Pancreas (tissue), 10 donors: ENCODE measurements around the gene NDUFAF3. TPM values are rescaled to one million over a fixed set of nuclear protein-coding genes. Genes with fewer than 3 reads are reported as not detected.
"Not testable (repeated sequence)": the region's sequence is repeated elsewhere in the genome, so short reads cannot be mapped to it uniquely, and the experiment has no call there.

Experiments used
- ATAC-seq, 4 donors: fragments of 200-7000 bp; cut with Tn5 transposase; one replicate each; pipeline versions ENCODE4 v1.8.0 to v1.9.1; 2020; ENCODE audit warnings: mild to moderate bottlenecking in 4 of 4, moderate library complexity in 4 of 4
- DNase-seq, 6 donors: peaks; one replicate each; pipeline ENCODE4 v3.0.0-alpha.2; 2020
- FAIRE-seq: peaks from 2 replicates; lab custom pipeline; 2012; peaks lifted over from hg19 to GRCh38; lab: Jason Lieb, UNC
- H3K27ac ChIP-seq, 4 donors: fragments of 200-600 bp; sonication (generic); 1 replicate in 3 of 4; 2 replicates in 1 of 4; pipeline versions ENCODE4 v1.5.0 to v1.8.0; 2020
- H3K27me3 ChIP-seq, 4 donors: fragments of 200-600 bp; one replicate each; pipeline ENCODE4 v1.8.0; 2021
- H3K36me3 ChIP-seq, 3 donors: fragments of 200-600 bp; sonication (generic) in 1 of 3; one replicate each; pipeline versions ENCODE4 v1.5.0 to v1.8.0; 2020 to 2021
- H3K4me1 ChIP-seq, 3 donors: fragments of 200-600 bp; one replicate each; pipeline ENCODE4 v1.8.0; 2021
- H3K4me3 ChIP-seq, 4 donors: fragments of 200-600 bp; sonication (generic) in 2 of 4; one replicate each; pipeline versions ENCODE4 v1.5.0 to v1.8.0; 2020 to 2021
- H3K9me3 ChIP-seq, 4 donors: fragments of 200-600 bp; one replicate each; pipeline ENCODE4 v1.8.0; 2021
- WGBS, 2 donors: extraction: QIAGEN DNeasy Blood & Tissue Kit; methylation state at CpG; one replicate each; pipeline ENCODE4 v1.1.7; 2013; 5-methylcytosine and 5-hydroxymethylcytosine counted together
- intact Hi-C, 3 donors: fragments of 100-400 bp; cut with DNase I; formaldehyde crosslinking; loops; one replicate each; pipeline versions ENCODE4 v1.11.1 to v1.14.2; 2022
- polyA plus RNA-seq, 2 donors: library from polyadenylated mRNA; stranded (reverse); fragments of 200-250 nt; gene quantifications; one replicate each; pipeline ENCODE4 v1.2.3, GENCODE V29; 2013
- total RNA-seq, 6 donors: library from RNA; stranded (reverse); fragmentation: NEBNext Ultra II Directional in 4 of 6; extraction: Animal tissue kit (Norgen Biotek cat#: 25700) in 4 of 6; gene quantifications; one replicate each; pipeline versions ENCODE4 v1.2.1 to v1.2.4, GENCODE V29; 2021 to 2023
- TF ChIP-seq, protein P1 (sequence below), 4 donors: fragments of 200-600 bp; sonication (generic) in 3 of 4; IDR thresholded peaks; one replicate each; pipeline versions ENCODE4 v1.5.0 to v1.8.0; 2021; ENCODE audit warnings: antibody characterized with exemption in 4 of 4
- donor health status: healthy with polysubstance abuse.
- donor health status: DM: no; HTN: no; CAD: no; lungs with moderate emphysema.
- donor health status: DM: no; HTN: no; CAD: no.
- donor health status: control.
- donor health status: control.
- donor health status: Bipolar disorder and iron deficiency.
- donor health status: DM: yes; HTN: yes; CAD: no.
- donor health status: DM: no; HTN: no; CAD: no.
- donor health status: DM: no; HTN: no; CAD: no.
- donor health status: DM: yes; HTN: yes; CAD: no.

The NDUFAF3 gene
- total and polyA plus RNA-seq, 8 donors, result 20.9 to 72.1 (median 33.4) TPM

DNA sequence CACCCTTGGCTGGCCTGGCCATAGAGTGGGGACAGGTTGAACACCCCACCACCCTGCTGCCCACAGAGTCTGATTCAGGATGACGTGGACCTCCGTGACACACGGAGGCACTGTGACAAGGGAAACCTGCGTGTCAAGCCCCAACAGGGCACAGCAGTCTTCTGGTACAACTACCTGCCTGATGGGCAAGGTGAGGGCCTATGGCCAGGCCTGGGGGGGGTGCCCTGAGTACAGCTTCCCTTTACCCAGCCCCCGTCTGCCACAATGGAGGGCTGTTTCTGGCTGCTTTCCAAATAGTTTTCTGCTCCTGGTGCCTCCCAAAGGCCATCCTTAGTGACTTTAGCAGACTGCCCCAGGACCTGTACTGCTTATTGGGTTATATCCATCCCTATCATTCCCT, 15.9 kb upstream of the NDUFAF3 start:
- Histone ChIP-seq H3K36me3 (no peaks in the 10 kb centered on the region), H3K4me3 (peak overlapping the region in 1 of 4 donors; percentile 57), H3K9me3 (no peaks in the 10 kb centered on the region), H3K27ac (peak overlapping the region; percentile 82 to 96 (median 88)), H3K27me3 (no peaks in the 10 kb centered on the region), H3K4me1 (peaks cover 0 to 12% (median 0%) of the 10 kb centered on the region in 3 donors)
- ATAC-seq (no peak), FAIRE-seq (no peak), DNase-seq (peak in 1 of 6 donors; percentile 56)
- 94 to 95% methylated on average over 5 of the region's 5 CpGs for WGBS, 2 donors
- TF ChIP-seq, protein P1, sequence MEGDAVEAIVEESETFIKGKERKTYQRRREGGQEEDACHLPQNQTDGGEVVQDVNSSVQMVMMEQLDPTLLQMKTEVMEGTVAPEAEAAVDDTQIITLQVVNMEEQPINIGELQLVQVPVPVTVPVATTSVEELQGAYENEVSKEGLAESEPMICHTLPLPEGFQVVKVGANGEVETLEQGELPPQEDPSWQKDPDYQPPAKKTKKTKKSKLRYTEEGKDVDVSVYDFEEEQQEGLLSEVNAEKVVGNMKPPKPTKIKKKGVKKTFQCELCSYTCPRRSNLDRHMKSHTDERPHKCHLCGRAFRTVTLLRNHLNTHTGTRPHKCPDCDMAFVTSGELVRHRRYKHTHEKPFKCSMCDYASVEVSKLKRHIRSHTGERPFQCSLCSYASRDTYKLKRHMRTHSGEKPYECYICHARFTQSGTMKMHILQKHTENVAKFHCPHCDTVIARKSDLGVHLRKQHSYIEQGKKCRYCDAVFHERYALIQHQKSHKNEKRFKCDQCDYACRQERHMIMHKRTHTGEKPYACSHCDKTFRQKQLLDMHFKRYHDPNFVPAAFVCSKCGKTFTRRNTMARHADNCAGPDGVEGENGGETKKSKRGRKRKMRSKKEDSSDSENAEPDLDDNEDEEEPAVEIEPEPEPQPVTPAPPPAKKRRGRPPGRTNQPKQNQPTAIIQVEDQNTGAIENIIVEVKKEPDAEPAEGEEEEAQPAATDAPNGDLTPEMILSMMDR (IDR thresholded peaks at IDR 0.05), result no peak
- intact Hi-C loops, result no loop called here

DNA sequence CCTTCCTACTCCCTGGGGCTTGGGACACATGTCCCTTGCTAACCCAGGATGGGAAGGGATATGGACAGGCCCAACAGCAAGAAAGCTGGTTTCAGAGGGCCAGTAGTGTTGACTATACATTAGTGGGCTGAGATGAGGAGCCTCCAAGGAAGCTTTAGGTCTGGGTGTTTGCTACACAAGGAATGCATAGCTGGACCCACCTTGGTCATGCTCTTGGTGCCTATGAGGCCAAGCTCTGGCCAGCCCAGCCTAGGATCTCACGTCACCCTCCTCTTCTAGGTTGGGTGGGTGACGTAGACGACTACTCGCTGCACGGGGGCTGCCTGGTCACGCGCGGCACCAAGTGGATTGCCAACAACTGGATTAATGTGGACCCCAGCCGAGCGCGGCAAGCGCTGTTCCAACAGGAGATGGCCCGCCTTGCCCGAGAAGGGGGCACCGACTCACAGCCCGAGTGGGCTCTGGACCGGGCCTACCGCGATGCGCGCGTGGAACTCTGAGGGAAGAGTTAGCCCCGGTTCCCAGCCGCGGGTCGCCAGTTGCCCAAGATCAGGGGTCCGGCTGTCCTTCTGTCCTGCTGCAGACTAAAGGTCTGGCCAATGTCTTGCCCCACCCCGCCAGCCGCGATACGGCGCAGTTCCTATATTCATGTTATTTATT, 15.4 kb upstream of the NDUFAF3 start:
- Histone ChIP-seq H3K36me3 (no peaks in the 10 kb centered on the region), H3K27me3 (no peaks in the 10 kb centered on the region), H3K9me3 (no peaks in the 10 kb centered on the region), H3K4me3 (peak overlapping the region; percentile 57 to 75 (median 60)), H3K27ac (peak overlapping the region; percentile 82 to 96 (median 88)), H3K4me1 (peaks cover 0 to 12% (median under 1%) of the 10 kb centered on the region in 3 donors)
- DNase-seq (peak in 4 of 6 donors; percentile 53 to 72 (median 62)), FAIRE-seq (no peak), ATAC-seq (peak; percentile 8 to 24 (median 12))
- 1 to 2% methylated on average over 27 to 32 of the region's 32 CpGs for WGBS, 2 donors
- intact Hi-C loops, result no loop called here
- TF ChIP-seq, protein P1 (IDR thresholded peaks at IDR 0.05), result no peak

DNA sequence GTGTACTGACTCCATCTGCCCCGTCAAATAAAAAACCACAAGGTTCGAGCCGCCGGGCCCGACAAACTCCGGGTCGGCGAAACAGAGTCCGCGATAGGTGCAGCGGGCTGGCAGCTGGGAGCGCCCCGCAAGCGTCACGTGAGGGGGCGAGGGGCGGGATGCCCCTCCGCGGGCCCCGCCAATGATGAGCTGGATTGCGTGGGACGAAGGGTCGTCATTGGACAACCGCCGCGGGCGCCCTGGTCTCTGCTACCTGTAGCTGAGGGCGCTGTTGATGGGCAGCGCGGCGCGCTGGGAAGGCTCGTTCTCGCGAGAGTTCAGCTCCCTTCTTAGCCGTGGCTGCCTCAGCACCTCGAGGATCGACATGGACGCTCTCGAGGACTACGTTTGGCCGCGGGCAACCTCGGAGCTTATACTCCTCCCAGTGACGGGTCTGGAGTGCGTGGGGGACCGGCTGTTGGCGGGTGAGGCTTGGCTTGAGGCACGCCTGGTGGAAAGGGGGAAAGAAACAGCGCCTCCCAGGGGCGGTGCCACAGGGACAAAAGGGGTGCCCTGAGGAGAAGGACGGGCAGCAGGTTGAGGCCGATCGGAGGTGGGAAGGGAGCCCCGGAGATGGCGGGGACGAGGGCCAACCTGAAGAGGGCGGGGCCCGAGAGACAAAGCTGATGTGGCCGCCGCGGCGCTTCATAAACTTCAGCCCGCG, 14.7 kb upstream of the NDUFAF3 start, which contains the start of gene WDR6:
Gene WDR6, plus strand, starts transcription at position 324 of the 703 bp plus-strand sequence. Its CDS starts 41 bp downstream, at position 365.
- DNase-seq (peak; percentile 97 to 99 (median 98)), ATAC-seq (peak; percentile 90 to 95 (median 91)), FAIRE-seq (no peak)
- WGBS, 2 donors, result 0% methylated on average over 65 of the region's 65 CpGs
- TF ChIP-seq, protein P1 (IDR thresholded peaks at IDR 0.05), result peak in 1 of 4 donors; percentile 17
- Histone ChIP-seq H3K9me3 (no peaks in the 10 kb centered on the region), H3K27ac (peak within 1 kb of the TSS; percentile 82 to 96 (median 88)), H3K36me3 (no peaks in the 10 kb centered on the region), H3K4me3 (peak within 1 kb of the TSS; percentile 57 to 75 (median 60)), H3K27me3 (no peaks in the 10 kb centered on the region), H3K4me1 (peaks cover 0 to 16% (median 7%) of the 10 kb centered on the region in 3 donors)
- intact Hi-C loops, result no loop called here

DNA sequence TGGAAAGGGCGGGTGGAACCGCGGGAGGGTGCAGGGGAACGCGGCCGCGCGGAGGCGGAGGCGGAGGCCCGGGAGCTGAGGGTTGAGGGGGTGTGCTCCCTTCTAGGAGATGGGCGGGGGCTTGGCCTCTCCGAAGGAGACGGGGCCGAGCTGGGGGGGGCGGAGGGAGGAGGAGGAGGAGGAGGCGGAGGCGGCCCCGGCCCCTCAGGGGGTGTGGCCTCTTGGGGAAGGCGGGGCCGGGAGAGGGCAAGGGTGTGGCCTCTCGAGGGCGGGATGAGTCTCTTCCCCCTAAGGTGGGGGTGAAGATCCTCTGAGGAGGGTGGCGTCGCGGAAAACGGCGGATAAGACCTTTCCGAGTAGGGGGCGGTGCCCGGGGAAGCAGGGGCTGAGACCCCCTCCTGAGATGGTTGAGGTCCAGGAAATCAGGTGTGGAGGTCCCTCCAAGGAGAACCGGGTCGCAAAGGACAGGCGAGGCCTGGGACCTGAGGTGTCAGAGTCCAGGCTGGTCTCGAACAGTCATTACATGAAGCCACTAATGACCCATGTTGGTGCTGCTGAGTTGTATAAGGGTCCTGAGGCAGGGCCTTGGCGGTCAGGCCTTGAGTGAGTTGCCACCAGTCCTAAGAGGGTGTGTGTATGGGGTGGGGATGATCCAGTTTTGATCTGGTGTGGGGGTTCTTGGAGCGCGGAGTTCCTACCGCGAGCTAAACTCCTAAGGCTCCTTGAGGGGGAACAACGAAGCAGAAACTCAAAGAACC, 14.0 kb upstream of the NDUFAF3 start:
- FAIRE-seq, result no peak
- Histone ChIP-seq H3K27me3 (no peaks in the 10 kb centered on the region), H3K4me3 (peak overlapping the region; percentile 57 to 75 (median 60)), H3K4me1 (peaks cover 0 to 18% (median 15%) of the 10 kb centered on the region in 3 donors), H3K9me3 (no peaks in the 10 kb centered on the region), H3K27ac (peak overlapping the region; percentile 82 to 96 (median 88)), H3K36me3 (no peaks in the 10 kb centered on the region)
- ATAC-seq, result peak; percentile 63 to 82 (median 76)
- 13 to 18% methylated on average over 32 to 41 of the region's 41 CpGs for WGBS, 2 donors
- DNase-seq, result peak; percentile 83 to 95 (median 92)
- TF ChIP-seq, protein P1 (IDR thresholded peaks at IDR 0.05), result no peak
- intact Hi-C loops, result no loop called here

DNA sequence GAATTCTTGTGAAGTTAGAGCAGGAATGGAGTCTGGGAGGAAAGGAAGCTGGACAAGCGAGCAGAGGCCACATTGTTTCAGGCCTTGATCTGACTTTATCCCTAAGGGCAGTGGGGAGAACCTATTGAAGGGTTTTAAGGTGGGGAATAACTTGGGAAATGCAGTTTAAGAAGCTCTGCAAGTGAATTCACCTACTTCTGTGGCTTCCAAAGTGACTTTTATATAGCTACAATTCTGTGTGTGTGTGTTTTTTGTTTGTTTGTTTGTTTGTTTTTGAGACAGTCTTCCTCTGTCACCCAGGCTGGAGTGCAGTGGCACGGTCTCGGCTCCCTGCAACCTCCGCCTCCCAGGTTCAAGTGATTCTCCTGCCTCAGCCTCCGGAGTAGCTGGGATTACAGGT, 13.3 kb upstream of the NDUFAF3 start:
- Histone ChIP-seq H3K4me1 (peaks cover 0 to 18% (median 17%) of the 10 kb centered on the region in 3 donors), H3K27ac (peak overlapping the region in 1 of 4 donors; percentile 91), H3K4me3 (peak overlapping the region in 2 of 4 donors; percentile 57 to 61)
- H3K9me3 ChIP-seq, FAIRE-seq, DNase-seq, ATAC-seq, H3K27me3 ChIP-seq, intact Hi-C loops, H3K36me3 ChIP-seq: not testable (repeated sequence)
- 82 to 93% methylated on average over 5 of the region's 5 CpGs for WGBS, 2 donors
